Smooth muscle cell (in vitro differentiated cells): ENCODE results near the gene TMA7. TPM values are rescaled to one million over a fixed set of nuclear protein-coding genes. Genes with fewer than 3 reads are reported as not detected.

Experiments
- DNase-seq: peaks from one replicate; lab custom pipeline; 2025; ENCODE audit not compliant: unreplicated experiment; lab: John Stamatoyannopoulos, UW
- H2AFZ ChIP-seq: fragments of 200-600 bp; sonication (generic); 2 replicates; pipeline ENCODE4 v1.6.0; 2016; ENCODE audit warnings: antibody characterized with exemption, low read depth, mild to moderate bottlenecking
- H3F3A ChIP-seq: fragments of 200-600 bp; sonication (generic); 2 replicates; pipeline ENCODE4 v1.6.0; 2017; ENCODE audit warnings: antibody characterized with exemption, low read depth
- H3K27ac ChIP-seq: fragments of 200-600 bp; sonication (generic); 2 replicates; pipeline ENCODE4 v1.5.1; 2016; ENCODE audit warnings: low read depth, mild to moderate bottlenecking
- H3K27me3 ChIP-seq: fragments of 200-600 bp; sonication (generic); 2 replicates; pipeline ENCODE4 v1.6.1; 2016; ENCODE audit warnings: low read depth, mild to moderate bottlenecking
- H3K36me3 ChIP-seq: fragments of 200-600 bp; sonication (generic); 2 replicates; pipeline ENCODE4 v1.5.1; 2016; ENCODE audit warnings: low read depth
- H3K4me1 ChIP-seq: fragments of 200-600 bp; sonication (generic); 2 replicates; pipeline ENCODE4 v1.5.1; 2016; ENCODE audit warnings: low read depth
- H3K4me2 ChIP-seq: fragments of 200-600 bp; sonication (generic); 2 replicates; pipeline ENCODE4 v1.6.0; 2016; ENCODE audit warnings: mild to moderate bottlenecking
- H3K4me3 ChIP-seq: fragments of 200-600 bp; sonication (generic); 2 replicates; pipeline ENCODE4 v1.5.1; 2016; ENCODE audit warnings: mild to moderate bottlenecking
- H3K79me2 ChIP-seq: fragments of 200-600 bp; sonication (generic); 2 replicates; pipeline ENCODE4 v1.6.0; 2016; ENCODE audit warnings: low read depth, mild to moderate bottlenecking
- H3K9ac ChIP-seq: fragments of 200-600 bp; sonication (generic); 2 replicates; pipeline ENCODE4 v1.6.0; 2016; ENCODE audit warnings: low read depth
- H3K9me3 ChIP-seq: fragments of 200-600 bp; sonication (generic); replicated peaks from 2 replicates; pipeline ENCODE4 v1.5.1; 2016; ENCODE audit warnings: low read depth
- H4K20me1 ChIP-seq: fragments of 200-600 bp; sonication (generic); 2 replicates; pipeline ENCODE4 v1.6.0; 2016; ENCODE audit warnings: low read depth
- CTCF ChIP-seq: fragments of 200-600 bp; sonication (generic); IDR thresholded peaks from 2 replicates; pipeline ENCODE4 v1.5.1; 2017; ENCODE audit warnings: borderline replicate concordance, mild to moderate bottlenecking, antibody characterized with exemption; ENCODE audit not compliant: insufficient read depth, poor library complexity, severe bottlenecking
- WGBS: methylation state at CpG from one replicate; pipeline ENCODE4 v1.1.7; 2016; ENCODE audit warnings: low lambda C conversion rate; 5-methylcytosine and 5-hydroxymethylcytosine counted together
- polyA plus RNA-seq: library from polyadenylated mRNA; unstranded; fragments of >200 nt; fragmentation: Nextera tagmentation; extraction: Ambion mirVana; gene quantifications from 2 replicates; pipeline ENCODE4 v1.2.1, GENCODE V29; 2016
- total RNA-seq: library from RNA; depleted of rRNA; stranded (reverse); fragments of >200 nt; gene quantifications from 2 replicates; pipeline ENCODE4 v1.2.3, GENCODE V29; 2014

The TMA7 gene
- total and polyA plus RNA-seq, 2 experiments from 2014 or later, result 343 to 491 TPM

- Histone ChIP-seq H4K20me1 (no peaks in the 10 kb centered on the region), H3K27ac (no peak overlapping the region), H3K9ac (no peak overlapping the region), H3K9me3 (no peaks in the 10 kb centered on the region), H3K4me1 (no peaks in the 10 kb centered on the region), H3K4me3 (no peak overlapping the region), H3K79me2 (no peaks in the 10 kb centered on the region), H3K36me3 (no peaks in the 10 kb centered on the region), H3F3A (no peaks in the 10 kb centered on the region), H3K4me2 (no peak overlapping the region), H2AFZ (no peak overlapping the region), H3K27me3 (no peaks in the 10 kb centered on the region)
- DNase-seq, result no peak
- WGBS, result 88% methylated on average over 4 of the region's 4 CpGs
- TF ChIP-seq CTCF, result no peak
These were observed 31.2 kb upstream of the TMA7 start for GRCh38 chr3:48408823-48409281.

- Histone ChIP-seq H3K36me3 (no peaks in the 10 kb centered on the region), H3K4me2 (no peak overlapping the region), H3K4me3 (no peak overlapping the region), H2AFZ (no peak overlapping the region), H4K20me1 (no peaks in the 10 kb centered on the region), H3K4me1 (no peaks in the 10 kb centered on the region), H3K27me3 (no peaks in the 10 kb centered on the region), H3K9me3 (no peaks in the 10 kb centered on the region), H3K27ac (no peak overlapping the region), H3F3A (no peaks in the 10 kb centered on the region), H3K79me2 (no peaks in the 10 kb centered on the region), H3K9ac (no peak overlapping the region)
- no peak for DNase-seq
- WGBS, result 96% methylated on average over 31 of the region's 31 CpGs
- no peak for TF ChIP-seq CTCF
These were observed 30.5 kb upstream of the TMA7 start for GRCh38 chr3:48409291-48410201.

GRCh38 chr3:48410205-48411040 is 29.6 kb upstream of the TMA7 start:
- Histone ChIP-seq H3K27ac (no peak overlapping the region), H3K4me2 (no peak overlapping the region), H3K79me2 (no peaks in the 10 kb centered on the region), H3K4me3 (no peak overlapping the region), H4K20me1 (no peaks in the 10 kb centered on the region), H3K27me3 (no peaks in the 10 kb centered on the region), H3F3A (no peaks in the 10 kb centered on the region), H3K9me3 (no peaks in the 10 kb centered on the region), H3K36me3 (no peaks in the 10 kb centered on the region), H3K9ac (no peak overlapping the region), H3K4me1 (no peaks in the 10 kb centered on the region), H2AFZ (no peak overlapping the region)
- WGBS, result 99% methylated on average over 16 of the region's 16 CpGs
- TF ChIP-seq CTCF, result no peak
- DNase-seq, result no peak
